Measurements from ENCODE around the gene HS3ST1.

The HS3ST1 gene

GRCh38 chr4:11455201-11455835 lies 26.6 kb upstream of the HS3ST1 start:
- peaks cover 7% of the 10 kb centered on the region for H3K4me1 ChIP-seq (ENCODE audit: low read length)
- no peak overlapping the region for H3K27ac ChIP-seq (ENCODE audit: low read length)
- H3K4me2 ChIP-seq (ENCODE audit: low read length) = peak overlapping the region; percentile 33; the same call in 1 of the 2 replicates

GRCh38 chr4:11451716-11452115 lies 23.0 kb upstream of the HS3ST1 start:
- H3K4me1 ChIP-seq (ENCODE audit: low read length) = peaks cover 7% of the 10 kb centered on the region
- H4K20me1 ChIP-seq (ENCODE audit: insufficient read depth, low read length) = no peaks in the 10 kb centered on the region
- no peak overlapping the region for H3K9ac ChIP-seq (ENCODE audit: low read length)
- no peaks in the 10 kb centered on the region for H3K27me3 ChIP-seq (ENCODE audit: low read depth, low read length)
- TF ChIP-seq EZH2phosphoT487 (IDR thresholded peaks at IDR 0.05; ENCODE audit: low read depth) (no peak), CTCF (IDR thresholded peaks at IDR 0.05; ENCODE audit: low read depth, low read length) (no peak)
- no peak overlapping the region for H3K4me3 ChIP-seq (ENCODE audit: low read length)
- no peaks in the 10 kb centered on the region for H3K79me2 ChIP-seq (ENCODE audit: low read length)
- no peak overlapping the region for H3K4me2 ChIP-seq (ENCODE audit: low read length)
- H3K36me3 ChIP-seq (replicated peaks; ENCODE audit: low read depth, low read length) = no peaks in the 10 kb centered on the region
- no peak overlapping the region for H2AFZ ChIP-seq (ENCODE audit: low read depth, low read length)
- H3K27ac ChIP-seq (ENCODE audit: low read length) = no peak overlapping the region
- H3K9me3 ChIP-seq (ENCODE audit: insufficient read depth, low read length) = no peaks in the 10 kb centered on the region

More at GRCh38 chr4:11455201-11455835, 26.6 kb upstream of the HS3ST1 start:
- Histone ChIP-seq H3K36me3 (replicated peaks; ENCODE audit: low read depth, low read length) (no peaks in the 10 kb centered on the region), H3K9me3 (ENCODE audit: insufficient read depth, low read length) (no peaks in the 10 kb centered on the region), H3K27me3 (ENCODE audit: low read depth, low read length) (no peaks in the 10 kb centered on the region), H3K79me2 (ENCODE audit: low read length) (no peaks in the 10 kb centered on the region), H2AFZ (ENCODE audit: low read depth, low read length) (no peak overlapping the region), H4K20me1 (ENCODE audit: insufficient read depth, low read length) (no peaks in the 10 kb centered on the region), H3K9ac (ENCODE audit: low read length) (no peak overlapping the region), H3K4me3 (ENCODE audit: low read length) (no peak overlapping the region)
- TF ChIP-seq EZH2phosphoT487 (IDR thresholded peaks at IDR 0.05; ENCODE audit: low read depth) (no peak), CTCF (IDR thresholded peaks at IDR 0.05; ENCODE audit: low read depth, low read length) (no peak)

- Histone ChIP-seq H3K4me3 (ENCODE audit: low read length) (no peak overlapping the region), H3K4me1 (ENCODE audit: low read length) (no peaks in the 10 kb centered on the region), H3K4me2 (ENCODE audit: low read length) (no peak overlapping the region)
These were observed 17.6 kb upstream of the HS3ST1 start for GRCh38 chr4:11446155-11446811.

More at GRCh38 chr4:11446155-11446811, 17.6 kb upstream of the HS3ST1 start:
- Histone ChIP-seq H2AFZ (ENCODE audit: low read depth, low read length) (no peak overlapping the region), H4K20me1 (ENCODE audit: insufficient read depth, low read length) (no peaks in the 10 kb centered on the region), H3K27ac (ENCODE audit: low read length) (no peak overlapping the region), H3K36me3 (replicated peaks; ENCODE audit: low read depth, low read length) (no peaks in the 10 kb centered on the region), H3K9me3 (ENCODE audit: insufficient read depth, low read length) (no peaks in the 10 kb centered on the region), H3K9ac (ENCODE audit: low read length) (no peak overlapping the region), H3K79me2 (ENCODE audit: low read length) (no peaks in the 10 kb centered on the region), H3K27me3 (ENCODE audit: low read depth, low read length) (no peaks in the 10 kb centered on the region)
- TF ChIP-seq EZH2phosphoT487 (IDR thresholded peaks at IDR 0.05; ENCODE audit: low read depth) (no peak), CTCF (IDR thresholded peaks at IDR 0.05; ENCODE audit: low read depth, low read length) (no peak)

Data from OCI-LY3 (cell line).